Endothelial cell of umbilical vein (primary cell): ENCODE data around the gene KAZN. TPM values are rescaled to one million over a fixed set of nuclear protein-coding genes. Genes with fewer than 3 reads are reported as not detected.

Experiments used
- BruUV-seq: library from RNA; stranded (reverse); fragments of 400-500 nt; replicated peaks from 2 replicates; lab custom pipeline; 2021; lab: Mats Ljungman, UMichigan
- CTCF ChIA-PET: fragments of 300-600, 350-600 bp; sonication (Branson Sonifier 250); formaldehyde crosslinking; loops from one replicate; lab custom pipeline; 2021; ENCODE audit warnings: antibody characterized with exemption, inconsistent platforms; lab: Charles Lee
- POLR2A ChIA-PET: fragments of 300-600, 350-600 bp; sonication (Branson Sonifier 250); formaldehyde crosslinking; loops from one replicate; lab custom pipeline; 2021; ENCODE audit warnings: antibody characterized with exemption, inconsistent platforms; lab: Charles Lee
- DNase-seq: peaks from one replicate; pipeline ENCODE4 v3.0.0-alpha.2; 2011; ENCODE audit warnings: low read depth, low spot score
- FAIRE-seq: peaks from 2 replicates; lab custom pipeline; 2011; peaks lifted over from hg19 to GRCh38; lab: Jason Lieb, UNC
- H2AFZ ChIP-seq: 2 replicates; pipeline ENCODE4 v1.6.0; 2012; ENCODE audit warnings: low read depth, low read length, control low read depth, inconsistent platforms
- H3K27ac ChIP-seq: 2 replicates; pipeline ENCODE4 v1.5.1; 2011; ENCODE audit warnings: low read depth, mild to moderate bottlenecking, control low read depth, low read length, moderate library complexity; ENCODE audit not compliant: insufficient read depth
- H3K27me3 ChIP-seq, 2 experiments: 2 replicates each; pipeline versions ENCODE4 v1.6.0 to v1.6.1; 2011; ENCODE audit warnings: low read length in 2 of 2, mixed read lengths in 1 of 2; ENCODE audit not compliant: control insufficient read depth in 2 of 2, insufficient read depth in 2 of 2
- H3K36me3 ChIP-seq, 2 experiments: 2 replicates in 1 of 2; 3 replicates in 1 of 2; pipeline ENCODE4 v1.5.1; 2011; ENCODE audit warnings: low read length in 2 of 2, mild to moderate bottlenecking in 1 of 2, moderate library complexity in 1 of 2; ENCODE audit not compliant: control insufficient read depth in 2 of 2, insufficient read depth in 2 of 2; ENCODE audit errors: extremely low read depth in 1 of 2
- H3K4me1 ChIP-seq: 3 replicates; pipeline ENCODE4 v1.5.1; 2011; ENCODE audit warnings: mild to moderate bottlenecking, low read length; ENCODE audit not compliant: control insufficient read depth, insufficient read depth; ENCODE audit errors: extremely low read depth
- H3K4me2 ChIP-seq: 2 replicates; pipeline ENCODE4 v1.6.1; 2011; ENCODE audit warnings: low read length, control low read depth, mixed read lengths; ENCODE audit not compliant: insufficient read depth
- H3K4me3 ChIP-seq, 3 experiments: fragments of 200-600 bp in 1 of 3; sonication (generic), shearing (Covaris generic) in 1 of 3; replicated peaks in 1 of 3; 2 replicates each; pipeline ENCODE4 v1.5.1; 2011 to 2016; ENCODE audit warnings: control low read depth in 3 of 3, low read length in 3 of 3, mild to moderate bottlenecking in 2 of 3, inconsistent platforms in 1 of 3, low read depth in 1 of 3, moderate library complexity in 1 of 3; ENCODE audit not compliant: insufficient read depth in 1 of 3
- H3K79me2 ChIP-seq: 2 replicates; pipeline ENCODE4 v1.6.0; 2012; ENCODE audit warnings: low read length, inconsistent platforms; ENCODE audit not compliant: control insufficient read depth, insufficient read depth
- H3K9ac ChIP-seq: replicated peaks from 2 replicates; pipeline ENCODE3; 2011; ENCODE audit warnings: low read length, control low read depth; ENCODE audit not compliant: insufficient read depth; ENCODE audit errors: extremely low read depth
- H3K9me1 ChIP-seq: replicated peaks from 3 replicates; pipeline ENCODE4 v1.6.0; 2011; ENCODE audit warnings: mild to moderate bottlenecking, low read length; ENCODE audit not compliant: control insufficient read depth, insufficient read depth; ENCODE audit errors: extremely low read depth
- H3K9me3 ChIP-seq: replicated peaks from 2 replicates; pipeline ENCODE4 v1.5.1; 2012; ENCODE audit warnings: low read length, inconsistent platforms; ENCODE audit not compliant: control insufficient read depth, insufficient read depth
- H4K20me1 ChIP-seq: replicated peaks from 2 replicates; pipeline ENCODE3; 2011; ENCODE audit warnings: mild to moderate bottlenecking, low read length; ENCODE audit not compliant: control insufficient read depth, insufficient read depth; ENCODE audit errors: extremely low read depth
- EZH2 ChIP-seq: IDR thresholded peaks from 2 replicates; pipeline ENCODE4 v1.6.1; 2012; ENCODE audit warnings: borderline replicate concordance, low read depth, mild to moderate bottlenecking, moderate library complexity, low read length, inconsistent platforms; ENCODE audit not compliant: severe bottlenecking
- FOS ChIP-seq: IDR thresholded peaks from 2 replicates; pipeline ENCODE4 v1.6.1; 2011; ENCODE audit warnings: mild to moderate bottlenecking, low read length, moderate library complexity, borderline replicate concordance; ENCODE audit not compliant: insufficient read depth
- GATA2 ChIP-seq: IDR thresholded peaks from 2 replicates; pipeline ENCODE4 v1.7.0; 2011; ENCODE audit warnings: low read depth, mild to moderate bottlenecking, moderate library complexity, mixed read lengths, low read length; ENCODE audit not compliant: insufficient read length, insufficient read depth
- JUN ChIP-seq: IDR thresholded peaks from 2 replicates; pipeline ENCODE4 v1.6.1; 2011; ENCODE audit warnings: borderline replicate concordance, low read depth; ENCODE audit not compliant: insufficient read length, insufficient read depth
- MAX ChIP-seq: IDR thresholded peaks from 2 replicates; pipeline ENCODE4 v1.6.1; 2011; ENCODE audit not compliant: insufficient read depth, insufficient read length
- MYC ChIP-seq: IDR thresholded peaks from one replicate; pipeline ENCODE4 v1.6.1; 2011; ENCODE audit warnings: mild to moderate bottlenecking, low read depth, low read length
- POLR2A ChIP-seq: IDR thresholded peaks from 2 replicates; pipeline ENCODE4 v1.6.1; 2012; ENCODE audit warnings: low read depth, mild to moderate bottlenecking, control low read depth, low read length
- POLR2AphosphoS5 ChIP-seq: IDR thresholded peaks from 2 replicates; pipeline ENCODE4 v1.6.1; 2012; ENCODE audit warnings: low read depth, mild to moderate bottlenecking, control low read depth, low read length, moderate library complexity; ENCODE audit not compliant: insufficient read depth
- dilution Hi-C: fragments of 300-500 bp; cut with MboI; formaldehyde crosslinking; loops from one replicate; pipeline ENCODE4 v1.15.0; 2019; ENCODE audit warnings: low sequenced_read_pairs; ENCODE audit not compliant: extremely low pct_ligation_motif_present
- intact Hi-C: fragments of 100-400 bp; cut with micrococcal nuclease; formaldehyde crosslinking; loops from one replicate; pipeline ENCODE4 v1.10.0; 2022
- polyA plus RNA-seq, 4 experiments: library from polyadenylated mRNA; depleted of rRNA in 3 of 4; stranded (reverse) in 3 of 4; unstranded in 1 of 4; fragments of >200 nt; gene quantifications; 2 replicates each; pipeline versions ENCODE4 v1.2.1 to v1.2.3, GENCODE V29; 2011 to 2012; ENCODE audit warnings: missing spikeins in 1 of 4
- total RNA-seq: library from RNA; stranded (reverse); gene quantifications from 2 replicates; pipeline ENCODE4 v1.2.3, GENCODE V29; 2021
- TF ChIP-seq, protein P1 (sequence below), 2 donors: IDR thresholded peaks; 1 replicate in 1 of 2; 2 replicates in 1 of 2; pipeline ENCODE4 v1.5.1; 2011; ENCODE audit warnings: low read length in 2 of 2, mild to moderate bottlenecking in 2 of 2, moderate library complexity in 2 of 2, control low read depth in 1 of 2, inconsistent platforms in 1 of 2, low read depth in 1 of 2; ENCODE audit not compliant: insufficient read depth in 1 of 2; ENCODE audit errors: extremely low read depth in 1 of 2

The KAZN gene
- total and polyA plus RNA-seq, 2 donors (not counting 3 experiments of a cell fraction or from before 2014, with no cell fraction given), result 1.6 to 5.8 TPM

- no peak overlapping the region for H2AFZ ChIP-seq
- no peak for TF ChIP-seq FOS
- TF ChIP-seq MAX, result no peak
- no peak for TF ChIP-seq EZH2
- no peak for TF ChIP-seq POLR2AphosphoS5
- TF ChIP-seq MYC, result no peak
- TF ChIP-seq GATA2, result no peak
- TF ChIP-seq JUN, result no peak
- TF ChIP-seq, protein P1, sequence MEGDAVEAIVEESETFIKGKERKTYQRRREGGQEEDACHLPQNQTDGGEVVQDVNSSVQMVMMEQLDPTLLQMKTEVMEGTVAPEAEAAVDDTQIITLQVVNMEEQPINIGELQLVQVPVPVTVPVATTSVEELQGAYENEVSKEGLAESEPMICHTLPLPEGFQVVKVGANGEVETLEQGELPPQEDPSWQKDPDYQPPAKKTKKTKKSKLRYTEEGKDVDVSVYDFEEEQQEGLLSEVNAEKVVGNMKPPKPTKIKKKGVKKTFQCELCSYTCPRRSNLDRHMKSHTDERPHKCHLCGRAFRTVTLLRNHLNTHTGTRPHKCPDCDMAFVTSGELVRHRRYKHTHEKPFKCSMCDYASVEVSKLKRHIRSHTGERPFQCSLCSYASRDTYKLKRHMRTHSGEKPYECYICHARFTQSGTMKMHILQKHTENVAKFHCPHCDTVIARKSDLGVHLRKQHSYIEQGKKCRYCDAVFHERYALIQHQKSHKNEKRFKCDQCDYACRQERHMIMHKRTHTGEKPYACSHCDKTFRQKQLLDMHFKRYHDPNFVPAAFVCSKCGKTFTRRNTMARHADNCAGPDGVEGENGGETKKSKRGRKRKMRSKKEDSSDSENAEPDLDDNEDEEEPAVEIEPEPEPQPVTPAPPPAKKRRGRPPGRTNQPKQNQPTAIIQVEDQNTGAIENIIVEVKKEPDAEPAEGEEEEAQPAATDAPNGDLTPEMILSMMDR (IDR thresholded peaks at IDR 0.05; ENCODE audit: extremely low read depth in 1 of 2, insufficient read depth in 1 of 2, low read depth in 1 of 2, low read length in 2 of 2), result no peak
- TF ChIP-seq POLR2A, result no peak
- no peak overlapping the region for H3K27ac ChIP-seq
- peaks cover 8% of the 10 kb centered on the region for H3K4me1 ChIP-seq
- BruUV-seq, result no TSS peak
- H3K79me2 ChIP-seq, result no peaks in the 10 kb centered on the region
- H3K4me3 ChIP-seq, result no peak overlapping the region
- no peak overlapping the region for H3K4me2 ChIP-seq
- peaks cover 9 to 14% of the 10 kb centered on the region in 2 experiments for H3K27me3 ChIP-seq
- H4K20me1 ChIP-seq, result no peaks in the 10 kb centered on the region
- no peak for FAIRE-seq
- dilution Hi-C loops, result no loop called here
- POLR2A ChIA-PET, result no interaction called here
- H3K9me3 ChIP-seq, result no peaks in the 10 kb centered on the region
- CTCF ChIA-PET, result interaction anchor here (1.0 to 7.8 kb wide), 4 partner anchors 21 to 124 kb away, joined by 3 to 211 read pairs (median 40); no protein-coding TSS in a partner anchor
- no peaks in the 10 kb centered on the region for H3K36me3 ChIP-seq
- no peaks in the 10 kb centered on the region for H3K9me1 ChIP-seq
- DNase-seq, result no peak
- intact Hi-C loops, result no loop called here
- no peak overlapping the region for H3K9ac ChIP-seq
Observed at GRCh38 chr1:15148941-15149340, 550.5 kb downstream of the KAZN start.
